Measurements from ENCODE around the gene WWC1.

The WWC1 gene

GRCh38 chr5:168327451-168327850 lies 36.0 kb downstream of the WWC1 start:
- H3K4me3 ChIP-seq (ENCODE audit: low read depth, low read length) = no peak overlapping the region
- no peak for TF ChIP-seq CTCF (IDR thresholded peaks at IDR 0.05; ENCODE audit: low read depth, low read length)

GRCh38 chr5:168327994-168328393 lies 36.5 kb downstream of the WWC1 start:
- H3K4me3 ChIP-seq (ENCODE audit: low read depth, low read length) = no peak overlapping the region
- TF ChIP-seq CTCF (IDR thresholded peaks at IDR 0.05; ENCODE audit: low read depth, low read length) = no peak

GRCh38 chr5:168328814-168329213 lies 37.4 kb downstream of the WWC1 start:
- TF ChIP-seq CTCF (IDR thresholded peaks at IDR 0.05; ENCODE audit: low read depth, low read length) = no peak
- 0 out of 2 replicates have a peak overlapping the region, but pooled peaks have one; percentile 5 for H3K4me3 ChIP-seq (ENCODE audit: low read depth, low read length)

GRCh38 chr5:168329302-168329701 lies 37.9 kb downstream of the WWC1 start:
- no peak for TF ChIP-seq CTCF (IDR thresholded peaks at IDR 0.05; ENCODE audit: low read depth, low read length)
- H3K4me3 ChIP-seq (ENCODE audit: low read depth, low read length) = no peak overlapping the region

- TF ChIP-seq CTCF (IDR thresholded peaks at IDR 0.05; ENCODE audit: low read depth, low read length) = no peak
Measured at GRCh38 chr5:168332042-168332441, 40.6 kb downstream of the WWC1 start.

GRCh38 chr5:168334280-168334679 lies 42.8 kb downstream of the WWC1 start:
- H3K4me3 ChIP-seq (ENCODE audit: low read depth, low read length) = no peak overlapping the region
- no peak for TF ChIP-seq CTCF (IDR thresholded peaks at IDR 0.05; ENCODE audit: low read depth, low read length)

More at GRCh38 chr5:168332042-168332441, 40.6 kb downstream of the WWC1 start:
- H3K4me3 ChIP-seq (ENCODE audit: low read depth, low read length) = no peak overlapping the region

GRCh38 chr5:168334695-168335094 lies 43.2 kb downstream of the WWC1 start:
- no peak for TF ChIP-seq CTCF (IDR thresholded peaks at IDR 0.05; ENCODE audit: low read depth, low read length)
- H3K4me3 ChIP-seq (ENCODE audit: low read depth, low read length) = no peak overlapping the region
